NCI-H2029 (cell line): Measurements from ENCODE around the gene EXOC3L2.
"Not testable (repeated sequence)": the region's sequence is repeated elsewhere in the genome, so short reads cannot be mapped to it uniquely, and the experiment has no call there.

Experiments
- DNase-seq: peaks from one replicate; lab custom pipeline; 2025; lab: John Stamatoyannopoulos, UW

The EXOC3L2 gene

DNA sequence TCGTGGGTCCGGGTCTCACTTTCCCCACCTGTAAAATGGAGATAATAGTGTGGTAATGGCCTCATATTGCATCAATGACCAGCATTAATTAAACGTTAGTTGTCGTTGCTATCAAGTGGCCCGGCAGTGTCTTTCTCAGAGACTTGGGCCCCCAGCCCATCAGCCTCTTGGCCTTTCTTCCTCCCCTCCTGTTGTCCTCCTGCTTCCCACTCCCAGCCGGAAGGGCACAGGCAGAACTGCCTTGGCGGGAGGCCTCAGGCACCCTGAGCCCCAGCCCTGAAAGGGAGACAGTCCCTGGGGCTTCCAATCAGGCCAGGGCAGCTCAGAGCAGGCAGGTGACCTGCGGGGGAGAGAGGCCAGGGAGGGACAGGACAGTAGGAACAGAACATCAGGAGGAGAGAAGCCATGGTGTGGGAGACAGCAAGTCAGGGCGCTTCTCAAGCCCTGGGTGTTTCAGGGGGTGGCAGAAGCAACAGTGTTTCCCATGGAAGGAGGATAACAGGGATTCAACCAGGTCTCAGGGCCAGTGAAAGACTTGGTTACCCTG is 10.5 kb upstream of the EXOC3L2 start:
- no peak for DNase-seq

GRCh38 chr19:45254044-45254531 is 8.9 kb upstream of the EXOC3L2 start:
- DNase-seq, result no peak

DNA sequence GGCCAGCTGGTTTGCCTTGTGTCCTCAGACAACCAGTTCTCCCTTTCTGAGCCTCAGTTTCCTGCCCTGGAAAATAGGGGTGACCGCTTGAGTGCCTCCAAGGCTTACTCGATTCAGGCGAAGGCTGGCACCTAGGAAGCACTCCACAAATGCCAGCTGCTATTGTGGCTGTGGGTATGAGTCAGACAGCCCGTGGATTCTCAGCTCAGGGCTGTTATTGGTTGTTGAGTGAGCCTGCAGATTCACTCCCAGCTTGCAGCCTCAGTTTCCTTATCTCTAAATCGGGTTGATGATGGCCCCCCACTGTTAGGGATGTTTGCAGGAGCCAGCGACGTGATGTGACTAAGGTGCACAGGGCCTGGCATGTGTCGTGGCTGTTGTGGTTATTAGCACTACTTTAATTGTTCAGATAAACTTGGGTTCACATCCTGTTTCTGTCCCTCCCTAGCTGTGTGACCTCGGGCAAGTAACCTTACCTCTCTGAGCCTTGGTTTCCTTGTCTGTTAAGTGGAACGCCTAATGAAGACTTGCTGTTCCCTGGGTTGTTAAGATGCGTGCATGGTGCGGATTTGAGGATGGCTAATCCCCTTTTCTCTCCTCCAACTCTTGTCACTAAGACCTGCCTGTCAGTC is 8.3 kb upstream of the EXOC3L2 start:
- no peak for DNase-seq

DNA sequence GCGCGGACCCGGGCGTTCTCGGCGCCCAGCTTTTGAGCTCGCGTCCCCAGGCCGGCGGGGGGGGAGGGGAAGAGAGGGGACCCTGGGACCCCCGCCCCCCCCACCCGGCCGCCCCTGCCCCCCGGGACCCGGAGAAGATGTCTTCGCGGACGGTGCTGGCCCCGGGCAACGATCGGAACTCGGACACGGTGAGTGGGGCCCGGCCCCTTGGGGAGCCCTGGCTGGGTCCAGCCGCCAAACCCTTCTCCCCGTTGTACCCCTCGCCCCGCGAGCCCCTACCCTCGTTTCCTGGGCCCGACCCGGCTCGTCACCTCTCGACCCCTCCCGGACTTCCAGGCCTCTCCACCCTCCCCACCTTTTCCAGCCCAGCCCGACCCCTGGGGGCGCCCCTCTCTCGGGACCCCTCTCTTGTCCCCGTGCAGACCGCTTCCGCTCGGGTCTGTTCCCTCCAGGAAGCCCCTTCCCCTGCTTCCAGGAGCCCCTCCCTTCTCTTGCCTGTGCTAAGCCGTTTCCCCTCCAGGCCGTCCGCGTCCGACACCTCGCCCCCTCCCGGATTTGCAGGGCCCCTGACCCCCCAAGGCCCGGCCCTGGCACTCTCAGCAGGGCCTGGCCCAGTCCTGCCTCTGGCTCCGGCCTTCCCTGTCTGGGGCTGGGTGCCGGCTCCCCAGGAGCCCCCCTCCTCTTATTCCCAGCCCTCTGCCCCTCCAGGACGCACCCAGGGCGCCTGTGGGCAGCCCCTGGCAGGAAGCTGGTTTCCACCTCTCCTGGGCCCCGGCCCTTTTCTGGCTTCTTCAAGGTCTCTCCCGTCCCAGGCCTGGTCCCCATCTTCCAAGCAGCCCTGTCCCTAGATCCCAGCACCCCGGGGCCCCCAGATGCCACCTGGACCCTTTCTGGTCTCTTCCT is 6.5 kb upstream of the EXOC3L2 start:
- no peak for DNase-seq

DNA sequence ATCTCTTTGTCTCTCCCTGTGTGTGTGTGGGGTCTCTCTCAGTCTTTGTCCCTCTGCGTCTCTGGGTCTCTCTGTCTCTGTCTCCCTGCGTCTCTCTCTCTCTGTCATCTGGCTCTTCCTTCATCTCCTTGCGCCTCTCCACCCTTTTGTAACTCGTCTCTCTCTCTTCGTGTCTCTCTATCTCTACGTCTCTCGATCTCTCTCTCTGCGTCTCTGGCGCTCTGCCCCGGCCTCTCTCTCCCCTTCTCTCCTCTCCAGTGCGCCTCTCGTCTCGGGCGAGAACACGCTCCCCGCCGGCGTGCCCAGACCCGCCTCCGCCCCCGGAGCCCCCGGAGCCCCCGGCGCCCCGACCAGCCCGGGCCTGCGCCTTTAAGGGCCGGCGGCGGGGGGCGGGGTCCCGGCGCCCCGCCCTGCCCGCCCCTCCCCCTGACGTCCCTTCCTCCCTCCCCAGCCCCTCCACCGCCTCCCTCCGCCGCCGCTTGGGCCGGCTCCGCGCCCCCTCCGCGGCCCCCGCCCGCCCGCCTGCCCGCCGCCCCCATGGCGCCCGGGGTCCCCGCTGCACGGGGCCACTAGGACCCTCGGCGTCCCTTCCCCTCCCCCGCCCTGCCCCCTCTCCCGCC is 5.7 kb upstream of the EXOC3L2 start, which contains the start of gene MARK4:
MARK4 (plus strand) TSS at position 440 of the 620 bp plus-strand sequence. CDS start 318 bp downstream, outside the sequence.
- peak; percentile 10 for DNase-seq

DNA sequence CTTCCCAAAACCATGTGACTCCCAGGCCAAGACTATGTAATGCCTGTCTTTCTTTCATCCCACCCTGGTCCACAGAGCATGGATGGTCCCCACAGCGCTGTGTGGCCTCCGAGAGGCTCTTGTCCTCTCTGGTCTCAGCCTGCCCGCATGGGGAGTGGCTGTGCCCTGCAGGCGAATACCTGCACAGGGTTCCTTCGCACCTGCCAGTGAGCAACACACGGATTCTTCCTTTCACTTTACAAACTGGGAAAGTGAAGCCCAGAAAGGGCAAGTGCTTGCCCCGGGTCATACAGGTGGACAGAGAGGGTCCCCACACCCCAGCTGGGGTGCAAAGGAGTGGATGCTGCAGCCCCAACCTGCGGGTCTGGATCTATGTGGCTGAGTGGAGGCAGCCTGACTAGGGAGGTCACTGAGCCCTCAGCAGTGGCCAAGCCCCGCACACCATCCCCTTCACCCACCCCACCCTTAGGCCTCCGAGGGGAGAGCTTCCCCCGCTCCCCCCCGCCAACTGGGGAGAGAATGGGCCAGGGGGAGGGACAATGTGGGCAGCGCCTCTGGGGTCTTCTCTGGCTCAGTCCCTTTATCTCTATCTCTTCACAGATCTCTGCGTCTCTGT is 5.1 kb upstream of the EXOC3L2 start:
- no peak for DNase-seq

DNA sequence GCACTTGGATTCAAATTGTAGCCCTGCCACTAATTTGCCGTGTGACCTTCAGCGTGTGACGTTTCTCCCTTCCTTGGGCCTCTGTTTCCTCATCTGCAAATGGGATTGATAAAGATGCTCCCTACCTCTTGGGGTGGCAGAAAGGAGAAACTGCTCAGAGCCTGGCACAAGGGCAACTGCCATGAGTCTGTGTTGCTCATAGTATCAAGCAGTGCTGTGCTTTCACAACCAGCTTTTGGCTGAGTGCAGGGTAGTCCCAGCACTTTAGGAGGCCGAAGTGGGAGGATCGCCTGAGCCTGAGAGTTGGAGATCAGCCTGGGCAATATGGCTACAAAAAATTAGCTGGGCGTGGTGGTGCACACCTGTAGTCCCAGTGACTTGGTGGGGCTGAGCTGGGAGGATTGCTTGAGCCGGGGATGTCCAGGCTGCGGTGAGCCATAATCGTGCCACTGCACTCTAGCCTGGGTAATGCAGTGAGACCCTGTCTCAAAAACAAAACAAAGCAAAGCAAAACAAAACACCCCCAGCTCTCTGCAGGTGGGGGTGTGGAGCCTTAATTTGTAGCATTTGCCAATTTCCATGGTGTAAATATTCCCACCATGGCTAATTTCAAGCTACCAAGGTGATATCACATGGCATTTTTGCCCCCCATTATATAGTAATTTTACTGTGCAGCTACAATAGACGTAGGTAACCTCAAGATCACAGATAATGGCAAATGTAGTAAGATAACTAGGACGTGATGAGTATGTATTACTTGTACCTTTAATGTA is 4.2 kb upstream of the EXOC3L2 start:
- no peak for DNase-seq

- no peak for DNase-seq
These were observed 1.9 kb upstream of the EXOC3L2 start for GRCh38 chr19:45247136-45247535.

DNA sequence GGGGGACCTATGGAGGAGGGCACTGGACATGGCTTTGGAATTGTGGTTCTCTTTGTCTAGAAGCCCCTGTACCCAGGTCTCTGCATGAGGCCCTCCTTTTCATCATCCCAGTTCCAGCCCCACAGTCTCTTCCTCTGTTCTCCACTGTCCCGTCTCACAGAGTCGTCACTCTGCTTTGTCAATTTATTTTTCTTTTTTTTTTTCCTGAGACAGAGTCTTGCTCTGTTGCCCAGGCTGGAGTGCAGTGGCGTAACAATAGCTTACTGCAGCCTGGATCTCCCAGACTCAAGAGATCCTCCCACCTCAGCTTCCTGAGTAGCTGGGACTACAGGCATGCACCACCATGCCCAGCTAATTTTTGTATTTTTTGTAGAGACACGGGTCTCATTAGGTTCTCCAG is 619 bp upstream of the EXOC3L2 start:
- DNase-seq, result no peak

DNA sequence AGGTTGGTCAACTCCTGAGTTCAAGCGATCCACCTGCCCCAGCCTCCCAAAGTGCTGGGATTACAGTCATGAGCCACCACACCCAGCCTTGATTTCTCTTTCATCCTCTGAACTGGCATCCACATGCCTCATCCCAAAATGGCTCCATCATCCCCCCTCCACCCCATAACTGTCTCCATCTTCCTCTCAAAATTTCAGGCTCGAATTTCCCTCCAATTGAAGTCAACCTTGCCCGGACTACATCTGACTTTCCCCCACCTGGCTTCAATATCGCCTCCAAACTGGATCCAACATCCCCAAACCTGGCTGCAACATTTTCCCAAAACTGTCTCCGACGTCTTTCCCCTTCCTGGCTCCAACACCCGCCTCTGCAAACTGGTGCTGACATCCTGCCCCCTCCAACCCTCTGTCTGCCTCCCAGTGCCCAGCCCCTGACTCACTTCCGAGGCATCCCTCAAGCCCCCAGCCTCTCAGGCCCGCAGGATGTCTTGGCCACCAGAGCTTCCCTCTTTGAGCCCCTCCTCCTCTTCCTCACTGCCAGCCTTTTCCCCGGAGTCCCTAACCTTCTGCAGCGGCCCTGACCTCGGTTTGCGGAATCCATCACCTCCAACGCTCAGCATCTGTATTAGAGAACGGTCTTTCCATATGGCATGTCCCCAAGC is 943 bp downstream of the EXOC3L2 start:
- DNase-seq, result no peak

- DNase-seq, result no peak
These were observed 2.0 kb downstream of the EXOC3L2 start for GRCh38 chr19:45243144-45243732.

DNA sequence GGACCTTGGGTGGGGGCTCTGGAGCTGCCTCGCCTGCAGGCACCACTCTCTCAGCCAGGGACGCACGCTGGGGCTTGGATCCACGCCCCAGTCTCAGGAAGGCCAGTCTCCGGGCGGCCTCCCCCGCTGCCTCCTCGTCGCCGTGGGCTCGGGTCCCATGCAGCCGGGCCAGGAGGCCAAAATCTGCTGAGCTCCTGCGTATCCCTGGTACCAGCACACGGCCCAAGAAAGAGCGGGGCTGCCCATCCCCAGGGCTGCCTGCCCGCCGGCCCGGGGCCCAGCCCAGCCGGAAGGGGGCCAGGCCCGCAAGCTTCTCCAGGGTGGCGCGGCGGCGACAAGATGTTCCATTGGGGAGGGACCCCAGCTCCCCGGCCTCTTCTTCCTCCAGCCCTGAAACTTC is 6.7 kb downstream of the EXOC3L2 start:
- no peak for DNase-seq

GRCh38 chr19:45235485-45235884 is 9.7 kb downstream of the EXOC3L2 start:
- DNase-seq, result no peak

DNA sequence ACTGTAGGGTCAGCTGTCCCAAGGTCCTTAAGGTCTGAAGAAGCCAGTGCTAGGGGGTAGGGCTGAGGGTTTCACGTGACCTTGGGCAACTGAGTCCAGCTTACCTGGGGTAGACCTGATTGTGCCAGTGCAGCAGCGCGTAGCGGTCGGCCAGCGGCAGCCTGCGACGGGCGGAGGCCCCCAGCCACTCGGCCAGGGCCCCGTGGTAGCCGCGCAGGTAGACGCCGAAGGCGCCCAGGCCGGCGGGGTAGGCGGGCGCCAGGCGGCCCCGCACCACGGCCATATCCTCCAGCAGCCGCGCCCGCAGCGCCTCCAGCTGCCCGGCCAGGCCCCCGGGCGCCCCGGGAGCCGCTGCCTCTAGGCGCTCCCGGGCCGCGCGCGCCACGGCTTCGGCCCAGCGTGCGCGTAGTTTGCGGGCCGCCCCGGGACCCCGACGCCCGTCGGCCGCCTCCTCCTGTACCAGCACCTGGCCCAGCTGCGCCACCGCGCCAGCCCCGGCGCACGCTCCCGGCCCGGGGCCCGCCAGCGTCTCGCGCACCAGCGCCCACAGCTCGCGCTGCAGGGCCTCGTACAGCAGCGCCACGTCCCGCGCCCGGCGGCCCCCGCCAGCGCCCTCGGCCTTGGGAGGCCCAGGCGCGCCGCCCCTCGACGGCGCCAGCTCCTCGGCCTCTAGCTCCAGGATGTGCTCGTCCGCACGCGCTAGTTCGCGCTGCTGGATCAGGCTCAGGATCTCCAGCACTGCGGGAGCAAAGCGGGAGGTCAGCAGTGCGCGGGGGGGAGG is 10.9 kb downstream of the EXOC3L2 start:
- DNase-seq, result no peak

DNA sequence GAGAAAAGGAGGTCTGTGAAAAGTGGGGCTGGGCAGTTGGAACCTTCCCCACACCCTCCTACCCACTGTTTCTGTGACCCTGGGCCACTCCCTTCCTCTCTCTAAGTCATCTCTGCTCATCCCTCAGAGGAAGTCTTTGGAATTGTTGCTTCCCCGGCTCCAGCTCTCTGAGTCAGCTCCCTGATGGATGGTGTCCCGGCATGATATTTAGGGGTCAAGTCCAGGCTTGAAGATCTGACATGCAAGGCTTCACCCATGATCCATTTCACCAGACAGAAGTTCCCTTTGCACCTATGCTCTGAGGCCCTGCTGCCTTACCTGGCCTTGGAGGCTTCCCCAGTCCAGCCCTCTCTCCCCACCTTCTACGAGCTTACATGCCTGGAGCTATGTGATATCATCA is 13.3 kb downstream of the EXOC3L2 start:
- DNase-seq, result no peak

GRCh38 chr19:45229056-45229455 is 16.2 kb downstream of the EXOC3L2 start:
- DNase-seq, result not testable (repeated sequence)

GRCh38 chr19:45224645-45225044 is 20.6 kb downstream of the EXOC3L2 start:
- no peak for DNase-seq

GRCh38 chr19:45223879-45224278 is 21.3 kb downstream of the EXOC3L2 start:
- no peak for DNase-seq

- DNase-seq, result no peak
These were observed 22.5 kb downstream of the EXOC3L2 start for GRCh38 chr19:45222724-45223123.
